AG09319 (cell line): ENCODE measurements around the gene PTRH2.

Experiments used
- DNase-seq: peaks from one replicate; pipeline ENCODE4 v3.0.0-alpha.2; 2010; ENCODE audit warnings: low read depth; ENCODE audit errors: extremely low read depth
- TF ChIP-seq, protein P1 (sequence below): IDR thresholded peaks from 2 replicates; pipeline ENCODE4 v1.5.1; 2011; ENCODE audit warnings: low read depth, mild to moderate bottlenecking, inconsistent platforms, low read length, moderate library complexity

PTRH2 gene

GRCh38 chr17:59650642-59651041 lies 56.6 kb downstream of the PTRH2 start:
- DNase-seq: no peak
- TF ChIP-seq, protein P1, sequence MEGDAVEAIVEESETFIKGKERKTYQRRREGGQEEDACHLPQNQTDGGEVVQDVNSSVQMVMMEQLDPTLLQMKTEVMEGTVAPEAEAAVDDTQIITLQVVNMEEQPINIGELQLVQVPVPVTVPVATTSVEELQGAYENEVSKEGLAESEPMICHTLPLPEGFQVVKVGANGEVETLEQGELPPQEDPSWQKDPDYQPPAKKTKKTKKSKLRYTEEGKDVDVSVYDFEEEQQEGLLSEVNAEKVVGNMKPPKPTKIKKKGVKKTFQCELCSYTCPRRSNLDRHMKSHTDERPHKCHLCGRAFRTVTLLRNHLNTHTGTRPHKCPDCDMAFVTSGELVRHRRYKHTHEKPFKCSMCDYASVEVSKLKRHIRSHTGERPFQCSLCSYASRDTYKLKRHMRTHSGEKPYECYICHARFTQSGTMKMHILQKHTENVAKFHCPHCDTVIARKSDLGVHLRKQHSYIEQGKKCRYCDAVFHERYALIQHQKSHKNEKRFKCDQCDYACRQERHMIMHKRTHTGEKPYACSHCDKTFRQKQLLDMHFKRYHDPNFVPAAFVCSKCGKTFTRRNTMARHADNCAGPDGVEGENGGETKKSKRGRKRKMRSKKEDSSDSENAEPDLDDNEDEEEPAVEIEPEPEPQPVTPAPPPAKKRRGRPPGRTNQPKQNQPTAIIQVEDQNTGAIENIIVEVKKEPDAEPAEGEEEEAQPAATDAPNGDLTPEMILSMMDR: no peak

GRCh38 chr17:59649886-59650285 lies 57.3 kb downstream of the PTRH2 start:
- TF ChIP-seq, protein P1: no peak
- no peak for DNase-seq
